Activated naive CD4-positive, alpha-beta T cell treated with Interleukin-2 at 50 U/mL for 16 hours (primary cell): ENCODE data around the gene KIF1B.
"Not testable (repeated sequence)": the region's sequence is repeated elsewhere in the genome, so short reads cannot be mapped to it uniquely, and the experiment has no call there.

ENCODE experiments used
- DNase-seq: peaks from one replicate; pipeline ENCODE4 v3.0.0-alpha.2; 2020

KIF1B gene

GRCh38 chr1:10339815-10340214 lies 129.4 kb downstream of the KIF1B start:
- DNase-seq = no peak

- no peak for DNase-seq
Observed at GRCh38 chr1:10340930-10341590, 130.7 kb downstream of the KIF1B start.

GRCh38 chr1:10347109-10347508 lies 136.7 kb downstream of the KIF1B start:
- no peak for DNase-seq

- no peak for DNase-seq
Observed at GRCh38 chr1:10353282-10353681, 142.9 kb downstream of the KIF1B start.

GRCh38 chr1:10353693-10354092 lies 143.3 kb downstream of the KIF1B start:
- DNase-seq = no peak

- DNase-seq = no peak
Observed at GRCh38 chr1:10360045-10360444, 149.7 kb downstream of the KIF1B start.

- no peak for DNase-seq
Observed at GRCh38 chr1:10361515-10361914, 151.1 kb downstream of the KIF1B start.

GRCh38 chr1:10368194-10368593 lies 157.8 kb downstream of the KIF1B start:
- no peak for DNase-seq

- DNase-seq = no peak
Observed at GRCh38 chr1:10374442-10374860, 164.1 kb downstream of the KIF1B start.

- DNase-seq = not testable (repeated sequence)
Observed at GRCh38 chr1:10377365-10378029, 167.1 kb downstream of the KIF1B start.

GRCh38 chr1:10378081-10378841 lies 167.9 kb downstream of the KIF1B start:
- DNase-seq = no peak

- no peak for DNase-seq
Observed at GRCh38 chr1:10379101-10379620, 168.8 kb downstream of the KIF1B start.

- no peak for DNase-seq
Observed at GRCh38 chr1:10379676-10380075, 169.3 kb downstream of the KIF1B start.

GRCh38 chr1:10380594-10381275 lies 170.4 kb downstream of the KIF1B start:
- DNase-seq = no peak

GRCh38 chr1:10383630-10384029 lies 173.3 kb downstream of the KIF1B start:
- no peak for DNase-seq

GRCh38 chr1:10384219-10384618 lies 173.8 kb downstream of the KIF1B start:
- DNase-seq = no peak

- DNase-seq = no peak
Observed at GRCh38 chr1:10386761-10387676, 176.6 kb downstream of the KIF1B start.

GRCh38 chr1:10387677-10388386 lies 177.5 kb downstream of the KIF1B start:
- no peak for DNase-seq

- DNase-seq = no peak
Observed at GRCh38 chr1:10388387-10388715, 178.0 kb downstream of the KIF1B start.

- no peak for DNase-seq
Observed at GRCh38 chr1:10389271-10389973, 179.1 kb downstream of the KIF1B start.

- no peak for DNase-seq
Observed at GRCh38 chr1:10396870-10397269, 186.5 kb downstream of the KIF1B start.
